LNCaP clone FGC (cell line): ENCODE measurements around the gene EML1.

Experiments used
- DNase-seq: peaks from one replicate; pipeline ENCODE4 v3.0.0-alpha.2; 2011; ENCODE audit warnings: low read depth
- H3K4me3 ChIP-seq: 2 replicates; pipeline ENCODE4 v1.5.1; 2011; ENCODE audit warnings: mild to moderate bottlenecking, low read depth, low read length, control low read depth
- TF ChIP-seq, protein P1 (sequence below): IDR thresholded peaks from 2 replicates; pipeline ENCODE4 v1.5.1; 2012; ENCODE audit warnings: mild to moderate bottlenecking; ENCODE audit not compliant: control insufficient read depth, insufficient read depth; ENCODE audit errors: extremely low read depth

EML1 gene

DNA sequence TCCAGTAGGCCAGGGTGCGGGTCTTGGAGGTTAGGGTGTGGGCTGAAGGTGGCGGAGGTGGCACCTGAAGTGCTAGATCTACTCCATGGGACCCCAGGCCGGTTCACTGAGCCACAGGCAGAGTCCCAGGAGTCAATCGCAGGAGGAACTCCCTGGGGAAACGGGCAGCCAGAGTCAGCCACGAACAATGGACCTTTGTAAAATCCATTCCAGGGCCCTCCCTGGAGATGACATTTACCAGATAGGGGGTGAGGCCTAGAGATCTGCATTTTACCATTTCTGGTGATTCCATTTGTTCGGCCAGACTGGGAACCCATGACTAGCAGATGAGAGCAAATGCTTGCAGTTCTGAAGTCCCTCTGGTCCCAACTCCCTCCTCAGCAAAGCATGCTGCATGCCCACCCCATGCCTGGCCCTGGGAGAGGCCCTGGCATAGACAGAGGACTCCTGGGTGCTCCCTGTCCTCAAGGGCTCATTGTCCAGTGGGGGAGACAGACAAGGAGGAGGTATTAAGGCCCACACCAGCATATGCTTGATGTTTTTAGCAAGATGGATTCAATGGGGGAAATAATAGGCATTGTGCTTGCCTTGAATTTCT, 115.5 kb downstream of the EML1 start:
- DNase-seq: no peak
- no peak overlapping the region for H3K4me3 ChIP-seq
- TF ChIP-seq, protein P1, sequence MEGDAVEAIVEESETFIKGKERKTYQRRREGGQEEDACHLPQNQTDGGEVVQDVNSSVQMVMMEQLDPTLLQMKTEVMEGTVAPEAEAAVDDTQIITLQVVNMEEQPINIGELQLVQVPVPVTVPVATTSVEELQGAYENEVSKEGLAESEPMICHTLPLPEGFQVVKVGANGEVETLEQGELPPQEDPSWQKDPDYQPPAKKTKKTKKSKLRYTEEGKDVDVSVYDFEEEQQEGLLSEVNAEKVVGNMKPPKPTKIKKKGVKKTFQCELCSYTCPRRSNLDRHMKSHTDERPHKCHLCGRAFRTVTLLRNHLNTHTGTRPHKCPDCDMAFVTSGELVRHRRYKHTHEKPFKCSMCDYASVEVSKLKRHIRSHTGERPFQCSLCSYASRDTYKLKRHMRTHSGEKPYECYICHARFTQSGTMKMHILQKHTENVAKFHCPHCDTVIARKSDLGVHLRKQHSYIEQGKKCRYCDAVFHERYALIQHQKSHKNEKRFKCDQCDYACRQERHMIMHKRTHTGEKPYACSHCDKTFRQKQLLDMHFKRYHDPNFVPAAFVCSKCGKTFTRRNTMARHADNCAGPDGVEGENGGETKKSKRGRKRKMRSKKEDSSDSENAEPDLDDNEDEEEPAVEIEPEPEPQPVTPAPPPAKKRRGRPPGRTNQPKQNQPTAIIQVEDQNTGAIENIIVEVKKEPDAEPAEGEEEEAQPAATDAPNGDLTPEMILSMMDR: no peak

DNA sequence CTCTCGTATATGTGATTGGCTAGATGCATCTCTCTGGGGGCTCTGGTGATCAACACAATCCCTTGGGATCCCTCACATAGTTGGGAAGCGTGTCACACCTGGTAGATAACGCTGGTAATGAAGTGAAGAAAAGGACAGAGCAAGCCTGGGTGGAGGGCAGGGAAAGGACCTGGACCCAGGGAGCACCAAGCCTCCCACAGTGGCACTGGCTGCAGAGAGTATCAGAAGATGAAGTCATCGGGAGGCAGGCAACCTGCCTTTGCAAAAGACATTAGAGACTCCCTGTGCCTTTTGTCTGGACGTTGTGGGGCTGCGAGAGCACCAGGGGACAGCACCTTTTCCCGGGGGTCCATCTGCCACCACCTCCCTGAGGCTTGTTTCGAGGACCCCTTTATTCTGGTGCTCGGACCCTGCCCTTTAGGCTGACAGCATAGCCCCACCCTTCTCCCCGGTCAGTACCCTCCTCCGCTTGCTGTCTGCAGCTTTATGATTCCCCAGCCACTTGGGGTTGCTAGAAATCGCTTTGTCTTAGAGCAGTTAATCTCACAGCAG, 116.4 kb downstream of the EML1 start:
- TF ChIP-seq, protein P1: no peak
- H3K4me3 ChIP-seq: no peak overlapping the region
- DNase-seq: no peak

GRCh38 chr14:99910337-99911309, 117.4 kb downstream of the EML1 start:
- TF ChIP-seq, protein P1: no peak
- no peak overlapping the region for H3K4me3 ChIP-seq
- no peak for DNase-seq

GRCh38 chr14:99915305-99916090, 122.3 kb downstream of the EML1 start:
- no peak for DNase-seq

GRCh38 chr14:99916091-99916383, 122.8 kb downstream of the EML1 start:
- DNase-seq: no peak
- no peak overlapping the region for H3K4me3 ChIP-seq
- TF ChIP-seq, protein P1: no peak

More at GRCh38 chr14:99915305-99916090, 122.3 kb downstream of the EML1 start:
- TF ChIP-seq, protein P1: no peak
- H3K4me3 ChIP-seq: no peak overlapping the region

GRCh38 chr14:99918781-99919180, 125.6 kb downstream of the EML1 start:
- H3K4me3 ChIP-seq: no peak overlapping the region
- TF ChIP-seq, protein P1: no peak
- DNase-seq: no peak
